Osteoblast (primary cell): ENCODE measurements around the gene DNAH11. TPM values are rescaled to one million over a fixed set of nuclear protein-coding genes. Genes with fewer than 3 reads are reported as not detected.
A peak's percentile ranks its signal among the peaks of the same experiment; 100 is the strongest.

Experiments
- DNase-seq: peaks from one replicate; pipeline ENCODE4 v3.0.0; 2011; ENCODE audit warnings: low spot score, mixed read lengths; ENCODE audit not compliant: insufficient read length; ENCODE audit errors: missing footprints
- H2AFZ ChIP-seq: 2 replicates; pipeline ENCODE4 v1.6.0; 2011; ENCODE audit warnings: mild to moderate bottlenecking, low read length
- H3K27ac ChIP-seq: 2 replicates; pipeline ENCODE4 v1.5.1; 2011; ENCODE audit warnings: mild to moderate bottlenecking, low read depth, low read length, moderate library complexity
- H3K27me3 ChIP-seq: 2 replicates; pipeline ENCODE4 v1.6.0; 2012; ENCODE audit warnings: mild to moderate bottlenecking, control low read depth, inconsistent platforms, low read length, moderate library complexity; ENCODE audit not compliant: insufficient read depth
- H3K36me3 ChIP-seq: 2 replicates; pipeline ENCODE4 v1.5.1; 2011; ENCODE audit warnings: mild to moderate bottlenecking, low read length, control low read depth, moderate library complexity; ENCODE audit not compliant: insufficient read depth
- H3K4me1 ChIP-seq: 2 replicates; pipeline ENCODE4 v1.5.1; 2011; ENCODE audit warnings: mild to moderate bottlenecking, low read length, control low read depth, moderate library complexity; ENCODE audit not compliant: insufficient read depth
- H3K4me2 ChIP-seq: 2 replicates; pipeline ENCODE4 v1.6.0; 2011; ENCODE audit warnings: mild to moderate bottlenecking, low read length; ENCODE audit not compliant: insufficient read depth
- H3K4me3 ChIP-seq: fragments of 200-600 bp; sonication (generic); 3 replicates; pipeline ENCODE4 v1.5.1; 2012; ENCODE audit warnings: mild to moderate bottlenecking, low read length, inconsistent platforms; ENCODE audit not compliant: insufficient read depth
- H3K79me2 ChIP-seq: 2 replicates; pipeline ENCODE4 v1.6.0; 2012; ENCODE audit warnings: mild to moderate bottlenecking, low read length, control low read depth, inconsistent platforms; ENCODE audit not compliant: insufficient read depth
- H3K9me3 ChIP-seq: 2 replicates; pipeline ENCODE4 v1.5.1; 2011; ENCODE audit warnings: low read depth, low read length, control low read depth
- H4K20me1 ChIP-seq: 2 replicates; pipeline ENCODE4 v1.6.0; 2012; ENCODE audit warnings: mild to moderate bottlenecking, low read length, control low read depth; ENCODE audit not compliant: insufficient read depth
- CTCF ChIP-seq: IDR thresholded peaks from 2 replicates; pipeline ENCODE4 v1.5.1; 2011; ENCODE audit warnings: mild to moderate bottlenecking, low read depth, low read length, moderate library complexity; ENCODE audit errors: extremely low read depth
- total RNA-seq: library from RNA; depleted of rRNA; stranded (reverse); fragments of >200 nt; gene quantifications from 2 replicates; pipeline ENCODE4 v1.2.3, GENCODE V29; 2012

DNAH11 gene
- total RNA-seq, 1 donor, result 1.1 TPM

GRCh38 chr7:21945454-21946221 lies 402.8 kb downstream of the DNAH11 start, which contains the start of gene CDCA7L:
TSS of gene CDCA7L (minus strand) at chr7:21945899. CDS start at chr7:21945804, 95 bp downstream.
- peak; percentile 96 for DNase-seq
- no peaks in the 10 kb centered on the region for H3K9me3 ChIP-seq
- no peak for TF ChIP-seq CTCF
- H3K79me2 ChIP-seq, result peaks cover 22% of the 10 kb centered on the region
- H3K36me3 ChIP-seq, result no peaks in the 10 kb centered on the region
- peak within 1 kb of the TSS; percentile 75 for H3K27ac ChIP-seq
- H4K20me1 ChIP-seq, result no peaks in the 10 kb centered on the region
- H3K27me3 ChIP-seq, result no peaks in the 10 kb centered on the region
- H3K4me3 ChIP-seq, result peak within 1 kb of the TSS; percentile 84
- peak within 1 kb of the TSS; percentile 95 for H3K4me2 ChIP-seq
- peaks cover 18% of the 10 kb centered on the region for H3K4me1 ChIP-seq
- peak within 1 kb of the TSS; percentile 96 for H2AFZ ChIP-seq

- no peaks in the 10 kb centered on the region for H3K36me3 ChIP-seq
- peak overlapping the region; percentile 75 for H3K27ac ChIP-seq
- H3K4me2 ChIP-seq, result peak overlapping the region; percentile 95
- no peaks in the 10 kb centered on the region for H3K27me3 ChIP-seq
- peaks cover 17% of the 10 kb centered on the region for H3K4me1 ChIP-seq
- H3K9me3 ChIP-seq, result no peaks in the 10 kb centered on the region
- H3K4me3 ChIP-seq, result peak overlapping the region; percentile 84
- no peak for DNase-seq
- no peaks in the 10 kb centered on the region for H4K20me1 ChIP-seq
- H3K79me2 ChIP-seq, result peaks cover 18% of the 10 kb centered on the region
- H2AFZ ChIP-seq, result peak overlapping the region; percentile 96
- no peak for TF ChIP-seq CTCF
Measured at GRCh38 chr7:21946222-21946709, 403.4 kb downstream of the DNAH11 start.

- Histone ChIP-seq H3K79me2 (peaks cover 11% of the 10 kb centered on the region), H3K27ac (no peak overlapping the region), H3K27me3 (no peaks in the 10 kb centered on the region), H3K9me3 (no peaks in the 10 kb centered on the region), H3K4me1 (peaks cover 9% of the 10 kb centered on the region), H4K20me1 (no peaks in the 10 kb centered on the region), H2AFZ (no peak overlapping the region), H3K36me3 (no peaks in the 10 kb centered on the region), H3K4me3 (no peak overlapping the region), H3K4me2 (no peak overlapping the region)
- TF ChIP-seq CTCF, result no peak
- DNase-seq, result no peak
Measured at GRCh38 chr7:21947056-21947455, 404.2 kb downstream of the DNAH11 start.

- H3K4me2 ChIP-seq, result no peak overlapping the region
Measured at GRCh38 chr7:21947946-21948345, 405.1 kb downstream of the DNAH11 start.

More at GRCh38 chr7:21947946-21948345, 405.1 kb downstream of the DNAH11 start:
- Histone ChIP-seq H3K27ac (no peak overlapping the region), H3K79me2 (peaks cover 5% of the 10 kb centered on the region), H3K4me3 (no peak overlapping the region), H2AFZ (no peak overlapping the region), H3K9me3 (no peaks in the 10 kb centered on the region), H3K36me3 (no peaks in the 10 kb centered on the region), H3K4me1 (peaks cover 9% of the 10 kb centered on the region), H3K27me3 (no peaks in the 10 kb centered on the region), H4K20me1 (no peaks in the 10 kb centered on the region)
- TF ChIP-seq CTCF, result no peak
- DNase-seq, result no peak
